ENCODE measurements around the gene ERBB4. TPM values are rescaled to one million over a fixed set of nuclear protein-coding genes. Genes with fewer than 3 reads are reported as not detected.

ERBB4 gene
- total and polyA plus RNA-seq, 2 of the 8 experiments (the other 6 are each of a cell fraction or from before 2014, with no cell fraction given), result 0.34 to 1.3 TPM

DNA sequence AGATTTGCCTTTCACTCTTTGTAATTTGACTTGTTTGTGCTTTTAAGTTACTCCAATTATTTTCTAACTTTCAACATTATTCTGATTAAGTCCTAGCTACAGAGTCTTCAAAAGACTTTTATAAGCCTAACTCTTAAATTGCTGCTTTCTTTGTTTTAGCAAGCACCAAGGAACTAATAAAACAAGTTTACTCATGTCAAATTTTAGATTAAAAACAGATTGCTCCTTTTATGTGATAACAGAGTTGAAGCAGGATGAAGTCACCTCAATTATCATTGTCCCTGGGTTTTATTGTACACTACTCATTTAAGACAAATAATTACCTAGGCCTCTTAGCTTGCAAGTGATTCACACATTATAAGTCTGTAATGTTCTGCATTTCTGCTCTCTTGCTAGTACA lies 678.4 kb downstream of the ERBB4 start (continued):
- TF ChIP-seq RNF2 (IDR thresholded peaks at IDR 0.05; ENCODE audit: borderline replicate concordance, low read depth, low read length, missing control alignments, poor library complexity, severe bottlenecking) (no peak), KDM4A (IDR thresholded peaks at IDR 0.05; ENCODE audit: low read depth, low read length, severe bottlenecking) (no peak), SP2 (IDR thresholded peaks at IDR 0.05; ENCODE audit: low read length) (no peak)
